ENCODE results near the gene ODR4. TPM values are rescaled to one million over a fixed set of nuclear protein-coding genes. Genes with fewer than 3 reads are reported as not detected.
"Not testable (repeated sequence)": the region's sequence is repeated elsewhere in the genome, so short reads cannot be mapped to it uniquely, and the experiment has no call there.

The ODR4 gene
- polyA plus RNA-seq, 1 donor from 2014 or later: 32.6 TPM

- Histone ChIP-seq H3K27ac (ENCODE audit: low read length) (no peak overlapping the region), H3K4me3 (ENCODE audit: low read length) (no peak overlapping the region), H3K9me3 (ENCODE audit: low read length) (no peaks in the 10 kb centered on the region), H3K9ac (ENCODE audit: low read length) (no peak overlapping the region), H3K79me2 (replicated peaks; ENCODE audit: insufficient read depth, low read length) (no peaks in the 10 kb centered on the region), H3K9me2 (ENCODE audit: insufficient read depth, low read length) (no peaks in the 10 kb centered on the region), H2AFZ (ENCODE audit: low read depth, low read length) (no peak overlapping the region), H3K4me2 (ENCODE audit: low read length) (no peak overlapping the region), H3F3A (ENCODE audit: insufficient read depth, low read length, poor library complexity, severe bottlenecking) (no peaks in the 10 kb centered on the region), H3K36me3 (ENCODE audit: insufficient read depth, low read length) (peaks cover 10% of the 10 kb centered on the region), H3K27me3 (ENCODE audit: insufficient read depth, low read depth, low read length) (no peaks in the 10 kb centered on the region), H4K20me1 (ENCODE audit: insufficient read depth) (no peaks in the 10 kb centered on the region)
- TF ChIP-seq RAD21 (conservative IDR thresholded peaks at IDR 0.05) (no peak), REST (IDR thresholded peaks at IDR 0.05; ENCODE audit: borderline replicate concordance) (no peak), MXI1 (conservative IDR thresholded peaks at IDR 0.05; ENCODE audit: poor library complexity, severe bottlenecking) (no peak), SMC3 (conservative IDR thresholded peaks at IDR 0.05; ENCODE audit: poor library complexity) (no peak), TAF1 (IDR thresholded peaks at IDR 0.05; ENCODE audit: low read depth) (no peak), EZH2 (IDR thresholded peaks at IDR 0.05; ENCODE audit: borderline replicate concordance, insufficient read depth, low read length, poor library complexity, severe bottlenecking) (no peak), CTCF (IDR thresholded peaks at IDR 0.05; ENCODE audit: poor library complexity, severe bottlenecking) (no peak), EP300 (conservative IDR thresholded peaks at IDR 0.05; ENCODE audit: poor library complexity, severe bottlenecking) (no peak), POLR2AphosphoS5 (IDR thresholded peaks at IDR 0.05) (no peak)
These were observed 38.1 kb upstream of the ODR4 start for GRCh38 chr1:186337554-186337953.

- H3K79me2 ChIP-seq (replicated peaks; ENCODE audit: insufficient read depth, low read length): no peaks in the 10 kb centered on the region
- no peak overlapping the region for H2AFZ ChIP-seq (ENCODE audit: low read depth, low read length)
- no peak overlapping the region for H3K9ac ChIP-seq (ENCODE audit: low read length)
- TF ChIP-seq POLR2AphosphoS5 (IDR thresholded peaks at IDR 0.05) (no peak), MXI1 (conservative IDR thresholded peaks at IDR 0.05; ENCODE audit: poor library complexity, severe bottlenecking) (no peak), EP300 (conservative IDR thresholded peaks at IDR 0.05; ENCODE audit: poor library complexity, severe bottlenecking) (no peak), EZH2 (IDR thresholded peaks at IDR 0.05; ENCODE audit: borderline replicate concordance, insufficient read depth, low read length, poor library complexity, severe bottlenecking) (no peak), CTCF (IDR thresholded peaks at IDR 0.05; ENCODE audit: poor library complexity, severe bottlenecking) (no peak), REST (IDR thresholded peaks at IDR 0.05; ENCODE audit: borderline replicate concordance) (no peak), RAD21 (conservative IDR thresholded peaks at IDR 0.05) (no peak), SMC3 (conservative IDR thresholded peaks at IDR 0.05; ENCODE audit: poor library complexity) (no peak), TAF1 (IDR thresholded peaks at IDR 0.05; ENCODE audit: low read depth) (no peak)
- no peak overlapping the region for H3K4me3 ChIP-seq (ENCODE audit: low read length)
- H3F3A ChIP-seq (ENCODE audit: insufficient read depth, low read length, poor library complexity, severe bottlenecking): no peaks in the 10 kb centered on the region
- H3K9me2 ChIP-seq (ENCODE audit: insufficient read depth, low read length): no peaks in the 10 kb centered on the region
- H4K20me1 ChIP-seq (ENCODE audit: insufficient read depth): no peaks in the 10 kb centered on the region
- no peaks in the 10 kb centered on the region for H3K9me3 ChIP-seq (ENCODE audit: low read length)
- H3K27me3 ChIP-seq (ENCODE audit: insufficient read depth, low read depth, low read length): no peaks in the 10 kb centered on the region
- peaks cover 11% of the 10 kb centered on the region for H3K36me3 ChIP-seq (ENCODE audit: insufficient read depth, low read length)
- no peak overlapping the region for H3K4me2 ChIP-seq (ENCODE audit: low read length)
- H3K27ac ChIP-seq (ENCODE audit: low read length): no peak overlapping the region
These were observed 34.9 kb upstream of the ODR4 start for GRCh38 chr1:186340772-186341171.

- not testable (repeated sequence) for H3K4me3 ChIP-seq (ENCODE audit: low read length); H3K79me2 ChIP-seq (replicated peaks; ENCODE audit: insufficient read depth, low read length); H2AFZ ChIP-seq (ENCODE audit: low read depth, low read length); H3K9ac ChIP-seq (ENCODE audit: low read length); H3F3A ChIP-seq (ENCODE audit: insufficient read depth, low read length, poor library complexity, severe bottlenecking); H3K9me3 ChIP-seq (ENCODE audit: low read length); H3K27me3 ChIP-seq (ENCODE audit: insufficient read depth, low read depth, low read length); H3K27ac ChIP-seq (ENCODE audit: low read length); H4K20me1 ChIP-seq (ENCODE audit: insufficient read depth); H3K4me2 ChIP-seq (ENCODE audit: low read length); H3K9me2 ChIP-seq (ENCODE audit: insufficient read depth, low read length)
- H3K36me3 ChIP-seq (ENCODE audit: insufficient read depth, low read length): peaks cover 14% of the 10 kb centered on the region
These were observed 27.6 kb upstream of the ODR4 start for GRCh38 chr1:186347837-186348691.

Data from neural cell (in vitro differentiated cells).